Right lobe of liver (tissue), 6 donors: Measurements from ENCODE around the gene LRFN2. TPM values are rescaled to one million over a fixed set of nuclear protein-coding genes. Genes with fewer than 3 reads are reported as not detected.

ENCODE experiments used
- ATAC-seq, 4 donors: fragments of 200-7000 bp; cut with Tn5 transposase; one replicate each; pipeline ENCODE4 v1.9.1; 2020; ENCODE audit warnings: mild to moderate bottlenecking in 4 of 4, moderate library complexity in 4 of 4
- DNase-seq, 3 donors: peaks; one replicate each; pipeline ENCODE4 v3.0.0-alpha.2; 2020
- H3K27ac ChIP-seq, 3 donors: fragments of 200-600 bp; one replicate each; pipeline ENCODE4 v1.8.0; 2022
- H3K27me3 ChIP-seq, 2 donors: fragments of 200-600 bp; one replicate each; pipeline ENCODE4 v1.8.0; 2022
- H3K36me3 ChIP-seq, 4 donors: fragments of 200-600 bp; sonication (generic) in 1 of 4; one replicate each; pipeline versions ENCODE4 v1.5.1 to v1.8.0; 2017 to 2022; ENCODE audit warnings: control low read depth in 1 of 4
- H3K4me1 ChIP-seq, 4 donors: fragments of 200-600 bp; sonication (generic) in 1 of 4; one replicate each; pipeline versions ENCODE4 v1.5.1 to v1.8.0; 2017 to 2022; ENCODE audit warnings: control low read depth in 1 of 4
- H3K4me3 ChIP-seq, 3 donors: fragments of 200-600 bp; one replicate each; pipeline ENCODE4 v1.8.0; 2022
- H3K9me3 ChIP-seq, 4 donors: fragments of 200-600 bp; sonication (generic) in 1 of 4; one replicate each; pipeline versions ENCODE4 v1.5.1 to v1.8.0; 2017 to 2022; ENCODE audit warnings: control low read depth in 1 of 4
- CTCF ChIP-seq, 4 donors: fragments of 200-600 bp in 3 of 4; fragments of 450-650 bp in 1 of 4; IDR thresholded peaks; one replicate each; pipeline versions ENCODE4 v1.5.1 to v1.8.0; 2016 to 2022; ENCODE audit warnings: antibody characterized with exemption in 4 of 4, mild to moderate bottlenecking in 2 of 4
- POLR2A ChIP-seq: fragments of 450-650 bp; IDR thresholded peaks from one replicate; pipeline ENCODE4 v1.6.1; 2017; ENCODE audit warnings: antibody characterized with exemption, mild to moderate bottlenecking
- WGBS: methylation state at CpG from one replicate; pipeline ENCODE4 v1.1.6; 2018; ENCODE audit warnings: low coverage, low lambda C conversion rate; ENCODE audit not compliant: insufficient coverage; ENCODE audit errors: missing lambda C conversion rate; 5-methylcytosine and 5-hydroxymethylcytosine counted together
- intact Hi-C, 2 donors: fragments of 100-400 bp; cut with DNase I; formaldehyde crosslinking; loops; one replicate each; pipeline versions ENCODE4 v1.11.2 to v1.14.1; 2022
- total RNA-seq, 6 experiments: library from RNA; depleted of rRNA in 2 of 6; stranded (reverse); fragments of >200 nt in 2 of 6; fragmentation: NEBNext Ultra II Directional in 3 of 6; extraction: Animal tissue kit (Norgen Biotek cat#: 25700) in 3 of 6; gene quantifications; one replicate each; pipeline versions ENCODE4 v1.1.0 to v1.2.4, GENCODE V29; 2016 to 2023
- donor health status: DM: no; HTN: yes; CAD: no.
- donor health status: DM: no; HTN: no; CAD: no.
- donor health status: DM: no; HTN: no; CAD: no.
- donor health status: DM: no; HTN: yes; CAD: no.
- donor health status: DM: no; HTN: yes; CAD: no.

Gene LRFN2
- total RNA-seq, 6 experiments from 2014 or later: 0.19 TPM; not detected in 5

GRCh38 chr6:40378071-40378724 lies 209.0 kb downstream of the LRFN2 start:
- no peak for TF ChIP-seq POLR2A
- TF ChIP-seq CTCF (IDR thresholded peaks at IDR 0.05): no peak
- DNase-seq (no peak), ATAC-seq (no peak)
- no peak overlapping the region for H3K27ac ChIP-seq
- no peaks in the 10 kb centered on the region for H3K4me1 ChIP-seq
- intact Hi-C loops: no loop called here
- no peak overlapping the region for H3K4me3 ChIP-seq
- 79% methylated on average over 4 of the region's 21 CpGs for WGBS
- no peaks in the 10 kb centered on the region for H3K9me3 ChIP-seq
- no peaks in the 10 kb centered on the region for H3K36me3 ChIP-seq
- H3K27me3 ChIP-seq: no peaks in the 10 kb centered on the region

GRCh38 chr6:40377173-40377806 lies 209.9 kb downstream of the LRFN2 start:
- WGBS: 100% methylated on average over 1 of the region's 2 CpGs
- no peak for DNase-seq

GRCh38 chr6:40376113-40376650 lies 211.0 kb downstream of the LRFN2 start:
- intact Hi-C loops: no loop called here
- 43% methylated on average over 1 of the region's 1 CpG for WGBS
- Histone ChIP-seq H3K27ac (no peak overlapping the region), H3K36me3 (no peaks in the 10 kb centered on the region), H3K4me3 (no peak overlapping the region), H3K27me3 (no peaks in the 10 kb centered on the region), H3K4me1 (no peaks in the 10 kb centered on the region), H3K9me3 (no peaks in the 10 kb centered on the region)
- TF ChIP-seq CTCF (IDR thresholded peaks at IDR 0.05) (no peak), POLR2A (no peak)
- no peak for ATAC-seq
- no peak for DNase-seq

More at GRCh38 chr6:40377173-40377806, 209.9 kb downstream of the LRFN2 start:
- intact Hi-C loops: no loop called here
- Histone ChIP-seq H3K27me3 (no peaks in the 10 kb centered on the region), H3K4me1 (no peaks in the 10 kb centered on the region), H3K9me3 (no peaks in the 10 kb centered on the region), H3K4me3 (no peak overlapping the region), H3K27ac (no peak overlapping the region), H3K36me3 (no peaks in the 10 kb centered on the region)
- no peak for TF ChIP-seq POLR2A
- TF ChIP-seq CTCF (IDR thresholded peaks at IDR 0.05): no peak
- no peak for ATAC-seq

- no peak for ATAC-seq
- DNase-seq: no peak
These were observed 213.9 kb downstream of the LRFN2 start for GRCh38 chr6:40373267-40373666.

More at GRCh38 chr6:40373267-40373666, 213.9 kb downstream of the LRFN2 start:
- intact Hi-C loops: no loop called here
- H3K27ac ChIP-seq: no peak overlapping the region
- H3K9me3 ChIP-seq: no peaks in the 10 kb centered on the region
- H3K27me3 ChIP-seq: no peaks in the 10 kb centered on the region
- no peaks in the 10 kb centered on the region for H3K36me3 ChIP-seq
- H3K4me3 ChIP-seq: no peak overlapping the region
- no peaks in the 10 kb centered on the region for H3K4me1 ChIP-seq
- TF ChIP-seq CTCF (IDR thresholded peaks at IDR 0.05): no peak
- TF ChIP-seq POLR2A: no peak
